Keratinocyte (primary cell): ENCODE measurements around the gene PGPEP1. TPM values are rescaled to one million over a fixed set of nuclear protein-coding genes. Genes with fewer than 3 reads are reported as not detected.
"Not testable (repeated sequence)": the region's sequence is repeated elsewhere in the genome, so short reads cannot be mapped to it uniquely, and the experiment has no call there.

Experiments
- DNase-seq: peaks from one replicate; pipeline ENCODE4 v3.0.0-alpha.2; 2011; ENCODE audit warnings: low read depth, missing footprints, low spot score
- FAIRE-seq: peaks from 2 replicates; lab custom pipeline; 2011; peaks lifted over from hg19 to GRCh38; lab: Jason Lieb, UNC
- H2AFZ ChIP-seq: 2 replicates; pipeline ENCODE4 v1.6.0; 2012; ENCODE audit warnings: low read length, control low read depth, inconsistent platforms; ENCODE audit not compliant: control insufficient read depth
- H3K27ac ChIP-seq: 2 replicates; pipeline ENCODE4 v1.5.1; 2011; ENCODE audit warnings: low read length; ENCODE audit not compliant: control insufficient read depth, insufficient read depth
- H3K27me3 ChIP-seq: 3 replicates; pipeline ENCODE4 v1.6.0; 2011; ENCODE audit warnings: low read length; ENCODE audit not compliant: control insufficient read depth, insufficient read depth; ENCODE audit errors: extremely low read depth
- H3K36me3 ChIP-seq, 2 experiments: 2 replicates in 1 of 2; 3 replicates in 1 of 2; pipeline ENCODE4 v1.5.1; 2011; ENCODE audit warnings: low read length in 2 of 2, mild to moderate bottlenecking in 1 of 2; ENCODE audit not compliant: control insufficient read depth in 2 of 2, insufficient read depth in 2 of 2; ENCODE audit errors: extremely low read depth in 1 of 2
- H3K4me1 ChIP-seq: 3 replicates; pipeline ENCODE4 v1.5.1; 2011; ENCODE audit warnings: low read length; ENCODE audit not compliant: control insufficient read depth, insufficient read depth; ENCODE audit errors: extremely low read depth
- H3K4me2 ChIP-seq: 3 replicates; pipeline ENCODE4 v1.6.0; 2011; ENCODE audit warnings: low read depth, low read length; ENCODE audit not compliant: control insufficient read depth, insufficient read depth; ENCODE audit errors: extremely low read depth
- H3K4me3 ChIP-seq, 3 experiments: fragments of 200-600 bp in 1 of 3; sonication (generic) in 1 of 3; 2 replicates in 2 of 3; 3 replicates in 1 of 3; pipeline ENCODE4 v1.5.1; 2011 to 2016; ENCODE audit warnings: low read length in 3 of 3, mild to moderate bottlenecking in 3 of 3, control low read depth in 2 of 3, inconsistent platforms in 1 of 3, low read depth in 1 of 3, mixed read lengths in 1 of 3, mixed run types in 1 of 3, moderate library complexity in 1 of 3; ENCODE audit not compliant: control insufficient read depth in 2 of 3, insufficient read depth in 2 of 3; ENCODE audit errors: extremely low read depth in 1 of 3
- H3K79me2 ChIP-seq: 2 replicates; pipeline ENCODE4 v1.6.0; 2012; ENCODE audit warnings: low read length; ENCODE audit not compliant: control insufficient read depth, insufficient read depth
- H3K9ac ChIP-seq: 3 replicates; pipeline ENCODE4 v1.6.0; 2011; ENCODE audit warnings: low read length; ENCODE audit not compliant: control insufficient read depth, insufficient read depth; ENCODE audit errors: extremely low read depth
- H3K9me1 ChIP-seq: 3 replicates; pipeline ENCODE4 v1.6.0; 2011; ENCODE audit warnings: low read length; ENCODE audit not compliant: control insufficient read depth, insufficient read depth; ENCODE audit errors: extremely low read depth
- H3K9me3 ChIP-seq: 2 replicates; pipeline ENCODE4 v1.5.1; 2012; ENCODE audit warnings: low read depth, low read length; ENCODE audit not compliant: control insufficient read depth
- H4K20me1 ChIP-seq: 3 replicates; pipeline ENCODE4 v1.6.0; 2011; ENCODE audit warnings: low read length; ENCODE audit not compliant: control insufficient read depth, insufficient read depth; ENCODE audit errors: extremely low read depth
- CTCF ChIP-seq, 3 experiments: IDR thresholded peaks in 1 of 3; conservative IDR thresholded peaks in 1 of 3; optimal IDR thresholded peaks in 1 of 3; 2 replicates in 2 of 3; 3 replicates in 1 of 3; pipeline versions ENCODE3 to v1.5.1; 2011; ENCODE audit warnings: low read length in 3 of 3, mild to moderate bottlenecking in 3 of 3, moderate library complexity in 2 of 3, control low read depth in 1 of 3, inconsistent platforms in 1 of 3; ENCODE audit not compliant: insufficient read depth in 2 of 3; ENCODE audit errors: extremely low read depth in 1 of 3
- EZH2 ChIP-seq: IDR thresholded peaks from one replicate; pipeline ENCODE4 v1.6.1; 2012; ENCODE audit warnings: inconsistent platforms, mild to moderate bottlenecking, low read length, moderate library complexity
- dilution Hi-C: fragments of 300-500 bp; cut with MboI; formaldehyde crosslinking; loops from one replicate; pipeline ENCODE4 v1.7.0; 2020; ENCODE audit warnings: low sequenced_read_pairs; ENCODE audit not compliant: extremely low pct_ligation_motif_present
- polyA plus RNA-seq, 5 experiments: library from polyadenylated mRNA; depleted of rRNA in 3 of 5; stranded (reverse) in 3 of 5; stranded (forward) in 1 of 5; unstranded in 1 of 5; fragments of >200 nt; gene quantifications; 1 replicate in 1 of 5; 2 replicates in 3 of 5; 3 replicates in 1 of 5; pipeline versions ENCODE4 v1.2.1 to v1.2.3, GENCODE V29; 2011 to 2012; ENCODE audit warnings: missing spikeins in 2 of 5, low read depth in 1 of 5, low replicate concordance in 1 of 5

Gene PGPEP1
- polyA plus RNA-seq, 1 donor (not counting 4 experiments of a cell fraction or from before 2014, with no cell fraction given), result 5.6 TPM

- H3K4me3 ChIP-seq, H3K27ac ChIP-seq, H3K9ac ChIP-seq, FAIRE-seq, H3K4me2 ChIP-seq, dilution Hi-C loops, H2AFZ ChIP-seq, H3K4me1 ChIP-seq, H3K79me2 ChIP-seq, H3K9me3 ChIP-seq, H3K27me3 ChIP-seq, H3K36me3 ChIP-seq, H4K20me1 ChIP-seq, DNase-seq, H3K9me1 ChIP-seq: not testable (repeated sequence)
Observed at GRCh38 chr19:18405754-18406153, 65.4 kb downstream of the PGPEP1 start.

GRCh38 chr19:18406749-18407148, 66.4 kb downstream of the PGPEP1 start:
- Histone ChIP-seq H3K4me1 (no peaks in the 10 kb centered on the region), H3K27me3 (no peaks in the 10 kb centered on the region), H3K79me2 (no peaks in the 10 kb centered on the region), H3K9me3 (no peaks in the 10 kb centered on the region), H3K36me3 (no peaks in the 10 kb centered on the region), H3K4me3 (no peak overlapping the region), H4K20me1 (no peaks in the 10 kb centered on the region), H3K9ac (no peak overlapping the region), H3K4me2 (no peak overlapping the region), H3K27ac (no peak overlapping the region), H3K9me1 (no peaks in the 10 kb centered on the region), H2AFZ (no peak overlapping the region)
- FAIRE-seq (no peak), DNase-seq (no peak)
- dilution Hi-C loops, result no loop called here
- no peak for TF ChIP-seq CTCF (optimal IDR thresholded peaks at IDR 0.05 in 1 of 3, IDR thresholded peaks at IDR 0.05 in 1 of 3, conservative IDR thresholded peaks at IDR 0.05 in 1 of 3; ENCODE audit: extremely low read depth in 1 of 3, insufficient read depth in 2 of 3, low read length in 3 of 3)
- no peak for TF ChIP-seq EZH2

- Histone ChIP-seq H3K9ac (no peak overlapping the region), H3K79me2 (no peaks in the 10 kb centered on the region), H3K36me3 (no peaks in the 10 kb centered on the region), H3K4me2 (no peak overlapping the region), H3K4me1 (no peaks in the 10 kb centered on the region), H3K9me3 (no peaks in the 10 kb centered on the region), H4K20me1 (no peaks in the 10 kb centered on the region), H3K4me3 (no peak overlapping the region), H2AFZ (no peak overlapping the region), H3K9me1 (no peaks in the 10 kb centered on the region), H3K27me3 (no peaks in the 10 kb centered on the region), H3K27ac (no peak overlapping the region)
- FAIRE-seq (no peak), DNase-seq (no peak)
- TF ChIP-seq EZH2 (no peak), CTCF (optimal IDR thresholded peaks at IDR 0.05 in 1 of 3, IDR thresholded peaks at IDR 0.05 in 1 of 3, conservative IDR thresholded peaks at IDR 0.05 in 1 of 3; ENCODE audit: extremely low read depth in 1 of 3, insufficient read depth in 2 of 3, low read length in 3 of 3) (peak; percentile 28 to 56 (median 49))
- dilution Hi-C loops, result no loop called here
Observed at GRCh38 chr19:18408053-18408476, 67.7 kb downstream of the PGPEP1 start.
